Esophagus muscularis mucosa (tissue), 4 donors: ENCODE results near the gene CAPN9. TPM values are rescaled to one million over a fixed set of nuclear protein-coding genes. Genes with fewer than 3 reads are reported as not detected.
A peak's percentile ranks its signal among the peaks of the same experiment; 100 is the strongest.

Source experiments
- DNase-seq: peaks from one replicate; pipeline ENCODE4 v3.0.0-alpha.2; 2017; ENCODE audit errors: extremely low spot score
- H3K27ac ChIP-seq, 4 donors: fragments of 200-600 bp; sonication (generic); replicated peaks in 1 of 4; 1 replicate in 3 of 4; 2 replicates in 1 of 4; pipeline ENCODE4 v1.5.1; 2016 to 2019; ENCODE audit warnings: mild to moderate bottlenecking in 1 of 4
- H3K27me3 ChIP-seq, 4 donors: fragments of 200-600 bp; sonication (generic); one replicate each; pipeline versions ENCODE4 v1.5.1 to v1.6.0; 2016 to 2019
- H3K36me3 ChIP-seq, 4 donors: fragments of 200-600 bp; sonication (generic); one replicate each; pipeline ENCODE4 v1.5.1; 2016 to 2019
- H3K4me1 ChIP-seq, 4 donors: fragments of 200-600 bp; sonication (generic); one replicate each; pipeline ENCODE4 v1.5.1; 2016 to 2019
- H3K4me3 ChIP-seq, 4 donors: fragments of 200-600 bp; sonication (generic); 1 replicate in 2 of 4; 2 replicates in 2 of 4; pipeline ENCODE4 v1.5.1; 2016 to 2019; ENCODE audit warnings: mild to moderate bottlenecking in 4 of 4, moderate library complexity in 1 of 4
- H3K9me3 ChIP-seq, 4 donors: fragments of 200-600 bp; sonication (generic); 1 replicate in 3 of 4; 2 replicates in 1 of 4; pipeline ENCODE4 v1.5.1; 2016 to 2019
- EP300 ChIP-seq: sonication (generic); formaldehyde crosslinking; IDR thresholded peaks from one replicate; pipeline ENCODE4 v1.6.1; 2017; ENCODE audit warnings: antibody characterized with exemption
- POLR2A ChIP-seq: fragments of 450-650 bp; IDR thresholded peaks from one replicate; pipeline ENCODE4 v1.6.1; 2017; ENCODE audit warnings: antibody characterized with exemption, moderate library complexity, mild to moderate bottlenecking, low read depth
- POLR2AphosphoS5 ChIP-seq, 2 donors: sonication (generic); formaldehyde crosslinking; IDR thresholded peaks; one replicate each; pipeline ENCODE4 v1.6.1; 2017; ENCODE audit warnings: antibody characterized with exemption in 2 of 2
- WGBS: methylation state at CpG from one replicate; pipeline ENCODE4 v1.1.5; 2018; 5-methylcytosine and 5-hydroxymethylcytosine counted together
- intact Hi-C: fragments of 100-400 bp; cut with DNase I; formaldehyde crosslinking; loops from one replicate; pipeline ENCODE4 v1.15.1; 2023
- total RNA-seq, 4 donors: library from RNA; depleted of rRNA; stranded (reverse); fragments of >200 nt; gene quantifications; one replicate each; pipeline versions ENCODE4 v1.1.0 to v1.2.1, GENCODE V29; 2016
- TF ChIP-seq, protein P1 (sequence below), 3 experiments: fragments of 200-600 bp in 2 of 3; fragments of 450-650 bp in 1 of 3; sonication (generic) in 2 of 3; IDR thresholded peaks; one replicate each; pipeline ENCODE4 v1.5.1; 2017 to 2019; ENCODE audit warnings: antibody characterized with exemption in 3 of 3, mild to moderate bottlenecking in 2 of 3, moderate library complexity in 1 of 3

CAPN9 gene
- total RNA-seq, 4 donors from 2014 or later, result not detected

DNA sequence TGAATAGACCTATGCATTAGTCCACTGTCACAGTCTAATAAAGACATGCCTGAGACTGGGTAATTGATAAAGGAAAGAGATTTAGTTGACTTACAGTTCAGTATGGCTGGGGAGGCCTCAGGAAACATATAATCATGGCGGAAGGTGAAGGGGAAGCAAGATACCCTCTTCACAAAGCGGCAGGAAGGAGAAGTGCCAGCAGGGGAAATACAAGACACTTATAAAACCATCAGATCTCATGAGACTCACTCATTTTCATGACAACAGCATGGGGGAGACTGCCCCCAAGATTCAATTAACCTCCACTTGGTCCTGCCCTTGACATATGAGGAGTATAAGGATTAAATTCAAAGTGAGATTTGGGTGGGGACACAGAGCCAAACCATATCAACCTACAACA lies 59.4 kb downstream of the CAPN9 start:
- peaks cover 0 to 15% (median 6%) of the 10 kb centered on the region in 4 donors for H3K4me1 ChIP-seq
- intact Hi-C loops, result no loop called here
- TF ChIP-seq POLR2AphosphoS5 (IDR thresholded peaks at IDR 0.05) (no peak), EP300 (no peak), POLR2A (no peak)
- TF ChIP-seq, protein P1, sequence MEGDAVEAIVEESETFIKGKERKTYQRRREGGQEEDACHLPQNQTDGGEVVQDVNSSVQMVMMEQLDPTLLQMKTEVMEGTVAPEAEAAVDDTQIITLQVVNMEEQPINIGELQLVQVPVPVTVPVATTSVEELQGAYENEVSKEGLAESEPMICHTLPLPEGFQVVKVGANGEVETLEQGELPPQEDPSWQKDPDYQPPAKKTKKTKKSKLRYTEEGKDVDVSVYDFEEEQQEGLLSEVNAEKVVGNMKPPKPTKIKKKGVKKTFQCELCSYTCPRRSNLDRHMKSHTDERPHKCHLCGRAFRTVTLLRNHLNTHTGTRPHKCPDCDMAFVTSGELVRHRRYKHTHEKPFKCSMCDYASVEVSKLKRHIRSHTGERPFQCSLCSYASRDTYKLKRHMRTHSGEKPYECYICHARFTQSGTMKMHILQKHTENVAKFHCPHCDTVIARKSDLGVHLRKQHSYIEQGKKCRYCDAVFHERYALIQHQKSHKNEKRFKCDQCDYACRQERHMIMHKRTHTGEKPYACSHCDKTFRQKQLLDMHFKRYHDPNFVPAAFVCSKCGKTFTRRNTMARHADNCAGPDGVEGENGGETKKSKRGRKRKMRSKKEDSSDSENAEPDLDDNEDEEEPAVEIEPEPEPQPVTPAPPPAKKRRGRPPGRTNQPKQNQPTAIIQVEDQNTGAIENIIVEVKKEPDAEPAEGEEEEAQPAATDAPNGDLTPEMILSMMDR (IDR thresholded peaks at IDR 0.05), result no peak

DNA sequence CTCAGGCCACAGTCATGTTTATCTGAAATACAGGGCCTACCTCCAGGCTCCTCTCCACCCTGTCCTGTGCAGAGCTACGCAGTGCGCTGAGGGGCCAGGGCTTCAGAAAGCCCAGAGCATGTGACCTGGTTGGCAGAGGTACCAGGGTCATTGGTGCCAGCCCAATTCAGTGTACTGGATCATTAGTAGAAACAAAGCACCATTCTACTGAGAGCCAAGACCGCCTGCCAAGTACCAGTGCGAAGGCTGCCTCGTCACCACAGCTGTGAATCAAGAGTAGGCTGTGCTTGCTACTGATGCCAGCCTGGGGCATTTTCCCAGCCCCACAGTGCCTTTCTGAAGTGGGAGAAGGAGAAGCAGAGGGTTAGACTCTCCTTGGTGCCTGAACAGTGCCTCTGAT lies 59.8 kb downstream of the CAPN9 start:
- peak overlapping the region in 2 of 4 donors; percentile 30 to 62 for H3K27ac ChIP-seq
- peaks cover 0 to 15% (median 6%) of the 10 kb centered on the region in 4 donors for H3K4me1 ChIP-seq
- H3K4me3 ChIP-seq, result no peak overlapping the region
- TF ChIP-seq, protein P1 (IDR thresholded peaks at IDR 0.05), result no peak
- peak in 1 of 2 donors; percentile 20 for TF ChIP-seq POLR2AphosphoS5 (IDR thresholded peaks at IDR 0.05)
- H3K9me3 ChIP-seq, result peaks cover 0 to under 1% (median 0%) of the 10 kb centered on the region in 4 donors
- intact Hi-C loops, result no loop called here
- WGBS, result 79% methylated on average over 2 of the region's 5 CpGs
- peak; percentile 89 for DNase-seq
- no peaks in the 10 kb centered on the region for H3K36me3 ChIP-seq
- no peaks in the 10 kb centered on the region for H3K27me3 ChIP-seq

More for the DNA sequence above, 59.4 kb downstream of the CAPN9 start:
- Histone ChIP-seq H3K27ac (peak overlapping the region in 1 of 4 donors; percentile 15), H3K27me3 (no peaks in the 10 kb centered on the region), H3K36me3 (no peaks in the 10 kb centered on the region), H3K4me3 (no peak overlapping the region), H3K9me3 (no peaks in the 10 kb centered on the region)
- 70% methylated on average over 2 of the region's 2 CpGs for WGBS
- peak; percentile 57 for DNase-seq

DNA sequence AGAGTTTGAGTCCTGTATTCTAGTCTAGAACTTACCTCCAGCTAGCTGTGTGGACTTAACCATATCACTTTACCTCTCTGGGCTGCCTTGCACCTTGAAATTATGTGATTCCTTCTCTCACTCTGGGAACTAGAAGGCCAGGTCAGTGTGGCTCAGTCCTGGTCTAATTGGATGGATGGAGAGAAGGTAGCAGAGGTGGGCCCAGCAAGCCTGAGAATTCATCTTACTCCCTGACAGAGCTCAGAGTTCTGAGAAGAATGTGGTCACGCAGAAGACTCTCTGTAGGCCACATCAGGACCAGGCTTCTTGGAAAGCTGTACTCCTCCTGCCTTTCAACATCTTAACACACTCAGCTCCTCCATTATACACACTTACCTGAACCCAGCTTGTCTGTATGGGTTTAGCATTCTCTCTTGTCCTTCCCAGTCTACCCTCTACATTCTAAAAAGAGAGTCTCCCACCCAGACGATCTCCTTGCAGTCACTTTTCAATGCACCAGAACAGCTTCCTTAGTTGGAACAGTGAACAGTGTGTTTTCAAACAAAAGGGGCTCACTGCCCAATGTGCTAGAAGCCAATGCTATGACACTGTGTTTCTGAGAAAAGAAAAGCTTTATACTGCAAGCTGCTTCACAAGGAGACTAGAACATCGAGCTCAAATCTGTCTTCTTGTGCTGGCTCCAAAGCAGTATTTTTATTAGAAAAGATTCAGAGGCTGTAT lies 60.5 kb downstream of the CAPN9 start:
- H3K27me3 ChIP-seq, result no peaks in the 10 kb centered on the region
- peak; percentile 86 for DNase-seq
- H3K36me3 ChIP-seq, result no peaks in the 10 kb centered on the region
- no peak overlapping the region for H3K4me3 ChIP-seq
- H3K9me3 ChIP-seq, result peaks cover 0 to 8% (median 3%) of the 10 kb centered on the region in 4 donors
- intact Hi-C loops, result no loop called here
- peaks cover 0 to 15% (median 6%) of the 10 kb centered on the region in 4 donors for H3K4me1 ChIP-seq
- peak overlapping the region in 2 of 4 donors; percentile 30 to 62 for H3K27ac ChIP-seq
- WGBS, result 72% methylated on average over 3 of the region's 3 CpGs
- TF ChIP-seq POLR2AphosphoS5 (IDR thresholded peaks at IDR 0.05) (peak in 1 of 2 donors; percentile 13), POLR2A (no peak)

DNA sequence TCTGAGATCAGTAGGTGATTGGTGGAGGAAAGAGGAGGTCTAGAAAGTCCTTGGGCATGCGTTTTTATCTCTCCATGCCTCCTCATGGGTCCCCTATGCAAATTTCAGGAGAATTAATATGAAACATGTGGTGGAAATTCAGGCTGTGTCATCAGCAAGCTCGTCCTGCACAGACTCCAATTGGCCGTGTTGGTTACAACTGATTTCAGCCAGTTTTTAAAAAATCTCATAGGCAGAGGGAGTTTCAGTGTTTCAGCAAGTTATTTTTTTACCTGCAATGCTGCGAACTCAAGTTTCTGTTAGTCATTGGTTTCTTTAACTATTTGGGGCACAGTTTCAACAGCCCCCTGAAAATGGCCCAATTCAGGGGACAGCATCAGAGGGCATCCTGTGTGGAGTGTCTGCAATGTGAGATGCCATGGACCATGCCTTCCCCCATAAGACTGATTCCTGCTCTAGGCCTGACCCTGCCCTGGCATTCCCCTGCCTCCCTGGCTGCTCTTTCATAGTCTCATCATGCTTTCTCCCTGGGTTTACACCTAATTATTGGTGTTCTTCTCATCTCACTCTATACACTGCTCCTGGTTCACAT lies 61.2 kb downstream of the CAPN9 start:
- peak; percentile 79 for DNase-seq
- intact Hi-C loops, result no loop called here
- Histone ChIP-seq H3K4me3 (no peak overlapping the region), H3K27me3 (no peaks in the 10 kb centered on the region), H3K9me3 (peaks cover 0 to 11% (median 5%) of the 10 kb centered on the region in 4 donors), H3K27ac (peak overlapping the region in 2 of 4 donors; percentile 19 to 62), H3K4me1 (peaks cover 0 to 15% (median 6%) of the 10 kb centered on the region in 4 donors), H3K36me3 (no peaks in the 10 kb centered on the region)
- 59% methylated on average over 4 of the region's 4 CpGs for WGBS
- TF ChIP-seq EP300, result no peak
- TF ChIP-seq, protein P1 (IDR thresholded peaks at IDR 0.05), result no peak
- no peak for TF ChIP-seq POLR2AphosphoS5 (IDR thresholded peaks at IDR 0.05)
- no peak for TF ChIP-seq POLR2A

DNA sequence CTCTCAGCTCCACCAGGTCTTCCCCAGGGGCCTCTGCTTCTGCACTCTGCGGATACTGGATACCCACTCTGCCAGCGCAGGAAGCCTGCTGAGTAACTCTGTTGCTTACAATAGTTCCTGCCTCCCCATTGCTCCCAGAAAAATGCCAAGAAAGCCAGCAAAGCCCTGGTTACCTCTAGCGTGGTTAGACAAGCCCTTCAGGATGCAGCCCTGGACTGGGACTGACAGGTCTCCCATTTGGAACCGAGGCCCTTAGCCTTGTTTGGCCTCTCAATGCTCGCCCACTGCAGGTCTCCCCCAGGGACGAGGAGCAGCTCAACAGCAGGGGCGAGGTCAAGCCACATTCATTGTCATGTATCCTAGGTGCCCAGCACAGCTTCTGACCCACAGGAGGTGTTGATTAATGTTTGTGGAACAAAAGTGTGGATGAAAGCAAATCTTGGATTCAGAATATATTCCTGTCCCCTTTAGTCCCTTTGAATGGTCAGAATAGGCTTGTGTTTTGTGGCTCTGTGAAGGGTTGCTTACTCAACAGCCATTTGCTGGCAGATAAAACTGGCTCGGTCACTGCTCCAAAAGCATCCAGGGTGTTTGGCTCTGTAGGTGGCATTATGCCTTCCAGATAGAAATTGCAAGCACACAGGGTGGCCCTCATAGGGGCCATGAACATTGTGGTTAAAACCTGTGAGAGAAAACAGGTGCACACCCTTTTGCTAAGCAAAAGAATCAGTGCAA lies 62.2 kb downstream of the CAPN9 start:
- Histone ChIP-seq H3K4me3 (no peak overlapping the region), H3K27ac (peak overlapping the region in 2 of 4 donors; percentile 19 to 25), H3K4me1 (peaks cover 0 to 15% (median 6%) of the 10 kb centered on the region in 4 donors), H3K9me3 (peaks cover 0 to 11% (median 5%) of the 10 kb centered on the region in 4 donors), H3K36me3 (no peaks in the 10 kb centered on the region), H3K27me3 (no peaks in the 10 kb centered on the region)
- peak; percentile 80 for DNase-seq
- intact Hi-C loops, result no loop called here
- WGBS, result 93% methylated on average over 4 of the region's 8 CpGs
- TF ChIP-seq, protein P1 (IDR thresholded peaks at IDR 0.05), result no peak
- TF ChIP-seq EP300 (no peak), POLR2A (no peak), POLR2AphosphoS5 (IDR thresholded peaks at IDR 0.05) (no peak)
